IMR-90 (cell line): ENCODE data around the gene ABR.

ENCODE experiments used
- CEBPB ChIP-seq: IDR thresholded peaks from 2 replicates; pipeline ENCODE4 v1.6.1; 2012; ENCODE audit warnings: low read depth, low read length, improper control_type of control experiment
- CTCF ChIP-seq: conservative IDR thresholded peaks from 2 replicates; pipeline ENCODE4 v1.5.1; 2012; ENCODE audit warnings: mild to moderate bottlenecking, low read depth, low read length, improper control_type of control experiment

GRCh38 chr17:1076982-1077302, 102.8 kb downstream of the ABR start:
- no peak for TF ChIP-seq CEBPB
- no peak for TF ChIP-seq CTCF
